NCI-H2171 treated with DMSO at 0.1 percent for 48 hours (cell line): ENCODE measurements around the gene RFX6.

Experiments
- DNase-seq: peaks from one replicate; lab custom pipeline; 2025; lab: John Stamatoyannopoulos, UW

The RFX6 gene

GRCh38 chr6:116974526-116975316, 97.7 kb downstream of the RFX6 start:
- DNase-seq, result no peak

- DNase-seq, result no peak
Observed at GRCh38 chr6:116975600-116975999, 98.6 kb downstream of the RFX6 start.

- DNase-seq, result no peak
Observed at GRCh38 chr6:116979560-116979959, 102.5 kb downstream of the RFX6 start.
